SW 1271 (cell line): ENCODE results near the gene CPNE8.

Experiments
- DNase-seq, 2 experiments: peaks; one replicate each; lab custom pipeline; 2025; lab: John Stamatoyannopoulos, UW

CPNE8 gene

GRCh38 chr12:38895446-38895845, 9.9 kb downstream of the CPNE8 start:
- DNase-seq, result no peak

- DNase-seq, result no peak
Observed at GRCh38 chr12:38892976-38893375, 12.4 kb downstream of the CPNE8 start.

- no peak for DNase-seq
Observed at GRCh38 chr12:38892087-38892786, 13.2 kb downstream of the CPNE8 start.

GRCh38 chr12:38890102-38890855, 15.1 kb downstream of the CPNE8 start:
- DNase-seq, result no peak

DNA sequence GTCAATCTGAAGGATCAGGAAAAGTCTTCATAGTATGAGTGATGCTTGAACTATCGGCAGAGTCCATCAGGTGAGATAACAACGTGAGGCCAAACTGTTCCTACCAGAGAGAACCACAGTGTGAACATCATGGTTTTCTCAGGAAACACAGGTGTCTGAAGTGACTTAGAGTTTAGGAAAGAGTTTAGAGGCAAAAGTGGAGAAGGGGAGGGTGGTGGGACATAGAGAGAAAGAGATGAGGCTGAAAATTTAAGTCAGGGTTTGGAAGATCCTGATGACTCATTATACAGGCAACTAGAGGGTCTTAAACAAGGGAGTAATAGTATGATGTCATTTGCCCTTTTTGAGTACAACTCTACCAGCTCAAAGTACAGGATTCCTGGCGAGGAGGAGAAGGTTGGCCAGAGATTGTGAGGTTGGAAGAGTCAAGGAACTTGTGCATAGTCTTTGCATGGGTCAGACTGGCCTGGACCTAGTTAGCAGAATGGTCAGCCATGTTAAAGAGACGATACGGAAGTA, 16.0 kb downstream of the CPNE8 start:
- no peak for DNase-seq

DNA sequence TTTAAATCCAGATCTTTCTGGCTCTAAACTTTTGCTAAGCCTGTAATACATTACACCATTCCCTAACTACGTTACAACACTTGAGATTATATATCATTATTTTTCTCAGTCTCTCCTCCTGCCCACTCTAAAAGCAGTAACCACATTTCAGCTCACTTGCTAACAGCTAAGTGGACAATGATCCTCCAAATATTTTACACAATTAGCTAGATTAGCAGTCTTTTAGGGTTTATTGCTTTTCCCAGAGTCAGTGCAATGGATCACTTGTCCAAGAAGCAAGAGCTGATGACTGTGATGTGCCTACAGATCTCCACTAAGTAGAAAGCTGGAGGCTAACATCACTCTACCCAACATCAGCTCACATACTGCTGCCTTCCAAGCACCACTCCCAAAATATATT, 17.6 kb downstream of the CPNE8 start:
- DNase-seq, result no peak

DNA sequence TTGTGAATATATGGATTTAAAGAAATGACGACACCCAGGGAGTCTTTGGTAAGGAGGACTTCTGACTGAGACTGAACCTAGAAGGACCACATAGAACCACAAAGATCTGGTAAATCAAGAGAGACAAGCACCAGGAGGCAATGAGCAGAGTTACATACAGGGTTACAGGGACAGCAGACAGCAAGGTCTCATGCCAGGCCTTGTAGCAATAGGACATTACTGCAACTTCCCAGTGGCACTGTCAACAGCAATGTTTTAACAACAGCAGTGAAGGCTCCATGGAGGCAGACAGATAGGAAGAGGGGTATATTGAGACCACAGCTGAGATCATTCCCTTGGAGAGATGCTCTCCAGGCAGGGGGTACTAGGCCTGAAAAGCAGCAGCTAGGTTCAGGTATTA, 18.5 kb downstream of the CPNE8 start:
- DNase-seq, result no peak

GRCh38 chr12:38886064-38886463, 19.3 kb downstream of the CPNE8 start:
- no peak for DNase-seq

DNA sequence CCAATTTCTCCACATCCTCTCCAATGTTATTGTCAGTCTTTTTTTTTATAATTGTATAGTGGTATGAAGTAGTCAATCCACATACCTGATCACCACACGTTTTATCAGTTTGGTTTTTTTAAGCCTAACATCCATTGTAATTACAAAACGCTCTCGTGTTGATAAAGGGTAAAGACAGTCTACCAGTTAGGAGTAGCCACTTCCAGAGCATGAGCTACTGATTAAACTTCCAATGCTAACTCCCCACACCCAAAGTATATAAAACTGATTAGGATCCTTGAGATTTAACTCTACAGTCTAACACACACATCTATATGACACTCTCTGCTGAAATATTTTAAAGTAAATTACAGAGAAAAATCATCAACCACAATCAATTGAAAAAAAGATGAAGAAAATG, 20.7 kb downstream of the CPNE8 start:
- DNase-seq, result no peak

GRCh38 chr12:38883629-38884134, 21.7 kb downstream of the CPNE8 start:
- DNase-seq, result no peak

DNA sequence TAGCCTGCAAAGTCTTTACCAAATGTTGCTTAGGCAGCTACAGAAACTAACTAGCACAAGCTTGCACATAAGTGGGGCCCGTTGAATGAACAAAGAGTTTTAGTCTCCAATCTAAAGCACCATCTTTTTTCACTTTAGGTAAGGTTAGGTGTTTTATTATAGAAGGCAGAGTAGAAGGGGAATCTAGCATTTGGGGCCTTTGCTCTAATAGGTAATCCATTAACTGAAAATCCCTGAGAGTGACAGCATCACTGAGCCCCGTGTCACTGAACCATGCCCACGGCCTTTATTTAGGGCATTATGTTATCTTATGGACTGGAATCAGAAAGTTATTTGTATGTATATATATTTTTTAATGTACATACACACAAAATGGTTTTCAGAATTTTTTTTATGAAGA, 25.1 kb downstream of the CPNE8 start:
- no peak for DNase-seq

GRCh38 chr12:38878986-38879385, 26.4 kb downstream of the CPNE8 start:
- DNase-seq, result no peak

DNA sequence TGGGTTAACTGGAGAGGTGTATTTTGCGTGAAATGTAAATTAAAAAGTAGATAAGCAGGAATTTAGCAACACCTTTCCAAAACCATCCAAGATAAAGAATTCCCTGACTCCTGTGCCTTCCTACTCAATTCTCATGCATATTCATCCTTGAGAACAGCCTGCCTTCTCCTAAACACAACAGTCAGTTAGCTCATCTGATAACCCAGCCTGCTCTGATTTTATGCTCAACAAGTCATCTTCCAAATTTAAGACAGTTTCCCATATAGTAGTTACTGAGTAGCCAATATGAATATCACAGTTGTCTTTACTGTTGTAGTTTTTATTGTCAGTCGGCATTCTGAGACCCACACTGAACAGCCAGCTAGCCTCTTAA, 27.1 kb downstream of the CPNE8 start:
- no peak for DNase-seq

DNA sequence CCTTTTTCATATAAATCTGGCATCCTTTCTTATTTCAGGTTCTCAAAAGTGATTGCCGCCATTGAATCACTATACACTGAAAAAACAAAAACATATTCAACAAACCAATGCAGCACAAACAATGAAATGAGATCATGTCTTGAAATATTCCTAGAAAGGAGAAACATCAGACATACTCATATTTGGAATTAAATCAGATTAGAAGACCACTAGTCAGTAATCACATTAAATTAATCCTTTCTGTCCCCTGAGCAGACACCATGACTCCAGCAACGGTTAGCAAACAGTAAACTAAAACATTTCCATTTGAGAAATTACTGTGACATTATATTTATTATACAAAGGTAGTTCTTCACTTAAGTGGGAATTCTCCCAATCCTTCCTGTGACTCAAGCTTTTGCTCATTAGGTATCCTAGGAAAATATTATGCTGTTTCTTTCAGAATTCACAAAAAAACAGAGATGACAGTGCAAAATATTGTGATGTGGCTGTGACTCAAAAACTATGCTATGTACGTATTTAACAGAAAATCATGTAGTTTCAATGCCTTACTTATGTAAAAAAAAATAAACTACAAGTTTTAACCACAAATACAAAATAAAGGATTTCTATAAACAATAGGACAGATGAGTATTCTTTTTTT, 29.7 kb downstream of the CPNE8 start:
- no peak for DNase-seq

DNA sequence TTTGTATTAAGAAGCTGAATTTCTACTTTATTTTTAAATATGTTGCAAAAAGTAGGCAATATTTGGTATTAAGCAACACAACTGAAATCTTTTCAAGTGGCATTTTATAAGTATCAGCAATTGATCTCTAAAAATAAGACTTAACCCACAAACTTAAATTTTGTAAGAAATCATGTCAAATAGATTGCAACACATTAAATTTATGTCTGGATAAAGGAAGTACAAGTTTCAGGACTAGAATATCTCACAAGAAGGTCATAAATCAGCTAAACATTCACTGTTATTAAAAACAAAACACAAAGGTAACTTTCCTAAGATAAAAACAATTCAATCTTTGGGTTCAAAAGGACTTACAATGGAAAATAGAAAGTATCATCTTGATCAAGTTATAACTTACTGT, 32.8 kb downstream of the CPNE8 start:
- no peak for DNase-seq

GRCh38 chr12:38872156-38872555, 33.2 kb downstream of the CPNE8 start:
- DNase-seq, result no peak

GRCh38 chr12:38869036-38869435, 36.4 kb downstream of the CPNE8 start:
- DNase-seq, result no peak

- DNase-seq, result no peak
Observed at GRCh38 chr12:38850461-38850860, 54.9 kb downstream of the CPNE8 start.

DNA sequence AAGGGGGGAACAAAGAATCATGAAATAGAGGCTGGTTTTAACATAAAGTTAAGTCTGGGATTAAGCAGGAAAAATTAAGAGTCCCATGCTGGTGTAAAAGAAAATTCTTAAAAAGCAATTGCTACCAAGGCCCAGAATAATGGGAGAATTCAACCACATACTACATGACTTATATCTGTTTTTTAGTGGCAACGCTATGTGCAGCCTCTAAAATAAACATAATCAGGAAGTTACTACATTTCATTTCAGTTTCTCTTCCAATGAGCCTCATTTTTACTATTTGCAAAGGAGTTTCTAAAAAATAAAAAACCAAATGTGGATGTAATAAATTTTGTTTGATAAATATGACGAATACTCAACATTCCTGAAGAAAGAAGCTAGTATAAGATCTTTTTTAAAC, 58.1 kb downstream of the CPNE8 start:
- no peak for DNase-seq

DNA sequence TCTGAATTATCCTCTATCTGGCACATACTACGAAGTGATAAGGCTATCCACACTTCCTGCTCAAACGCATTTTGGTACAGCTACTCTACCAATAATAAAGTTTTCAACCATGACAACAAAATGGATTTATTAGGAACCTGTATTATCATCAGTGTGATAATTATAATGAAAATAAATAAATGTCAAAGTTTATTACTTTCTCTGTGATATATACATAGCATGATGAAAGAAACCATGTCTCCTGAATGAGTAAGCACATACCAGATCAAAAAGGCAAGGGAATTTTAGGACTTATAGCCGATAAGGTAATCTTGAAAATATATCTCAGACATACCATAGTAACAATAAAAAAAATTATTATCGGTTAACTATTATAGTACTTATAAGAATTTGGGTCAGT, 61.1 kb downstream of the CPNE8 start:
- no peak for DNase-seq

- DNase-seq, result no peak
Observed at GRCh38 chr12:38838056-38838850, 67.1 kb downstream of the CPNE8 start.

DNA sequence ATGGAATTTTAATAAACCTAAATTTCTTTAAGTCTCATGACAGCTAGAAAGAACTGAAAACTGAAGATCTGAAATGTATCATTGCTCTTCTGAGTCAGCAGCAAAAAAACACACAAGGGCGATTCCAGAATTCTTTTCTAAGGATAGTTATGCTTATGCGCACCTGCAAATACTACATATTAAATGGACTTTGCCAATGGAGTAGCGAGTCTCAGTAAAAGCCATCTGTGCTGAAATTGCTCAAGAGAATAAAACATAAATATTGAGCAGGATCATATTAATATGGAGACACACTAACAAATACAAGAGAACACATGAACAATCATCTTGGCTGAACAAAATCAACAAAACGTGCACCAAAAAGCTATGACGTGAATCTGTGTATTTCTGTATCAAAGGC, 73.7 kb downstream of the CPNE8 start:
- no peak for DNase-seq
